ENCODE results near the gene RAN.
"Not testable (repeated sequence)": the region's sequence is repeated elsewhere in the genome, so short reads cannot be mapped to it uniquely, and the experiment has no call there.

The RAN gene

GRCh38 chr12:130862161-130862560, 9.7 kb upstream of the RAN start:
- no peak for DNase-seq (ENCODE audit: low read depth in 2 of 2)
- no peak overlapping the region for H3K4me3 ChIP-seq (replicated peaks in 1 of 2; ENCODE audit: low read depth in 2 of 2, low read length in 2 of 2)
- no peak for TF ChIP-seq CTCF (IDR thresholded peaks at IDR 0.05; ENCODE audit: low read depth, low read length)

GRCh38 chr12:130862771-130863170, 9.1 kb upstream of the RAN start:
- not testable (repeated sequence) for H3K4me3 ChIP-seq (replicated peaks in 1 of 2; ENCODE audit: low read depth in 2 of 2, low read length in 2 of 2); DNase-seq (ENCODE audit: low read depth in 2 of 2)

- H3K4me3 ChIP-seq (replicated peaks in 1 of 2; ENCODE audit: low read depth in 2 of 2, low read length in 2 of 2), result no peak overlapping the region
- DNase-seq (ENCODE audit: low read depth in 2 of 2), result no peak
- TF ChIP-seq CTCF (IDR thresholded peaks at IDR 0.05; ENCODE audit: low read depth, low read length), result no peak
Measured at GRCh38 chr12:130863298-130863697, 8.6 kb upstream of the RAN start.

- H3K4me3 ChIP-seq (replicated peaks in 1 of 2; ENCODE audit: low read depth in 2 of 2, low read length in 2 of 2), result no peak overlapping the region
- no peak for DNase-seq (ENCODE audit: low read depth in 2 of 2)
- TF ChIP-seq CTCF (IDR thresholded peaks at IDR 0.05; ENCODE audit: low read depth, low read length), result no peak
Measured at GRCh38 chr12:130868412-130868811, 3.5 kb upstream of the RAN start.

GRCh38 chr12:130870442-130871285, 1.2 kb upstream of the RAN start:
- DNase-seq (ENCODE audit: low read depth in 2 of 2), result peak; percentile 98 to 99
- TF ChIP-seq CTCF (IDR thresholded peaks at IDR 0.05; ENCODE audit: low read depth, low read length), result peak; percentile 71
- peak overlapping the region; percentile 57 to 67 for H3K4me3 ChIP-seq (replicated peaks in 1 of 2; ENCODE audit: low read depth in 2 of 2, low read length in 2 of 2)

- TF ChIP-seq CTCF (IDR thresholded peaks at IDR 0.05; ENCODE audit: low read depth, low read length), result no peak
- DNase-seq (ENCODE audit: low read depth in 2 of 2), result peak; percentile 28 to 32
- peak overlapping the region; percentile 78 to 85 for H3K4me3 ChIP-seq (replicated peaks in 1 of 2; ENCODE audit: low read depth in 2 of 2, low read length in 2 of 2)
Measured at GRCh38 chr12:130872179-130873096, 572 bp downstream of the RAN start.

All from cardiac fibroblast (primary cell).